A549 treated with AZD2906 at 1 μM for 4 hours (cell line): Measurements from ENCODE around the gene CATSPER1. TPM values are rescaled to one million over a fixed set of nuclear protein-coding genes. Genes with fewer than 3 reads are reported as not detected.

ENCODE experiments used
- total RNA-seq: library from RNA; stranded (reverse); fragments of 200-300 nt; extraction: Qiagen RNA extraction; gene quantifications from 5 replicates; pipeline ENCODE4 v1.2.3, GENCODE V29; 2022

Gene CATSPER1
- 1.1 to 1.5 TPM (median 1.3 TPM) in 5 replicates for total RNA-seq

DNA sequence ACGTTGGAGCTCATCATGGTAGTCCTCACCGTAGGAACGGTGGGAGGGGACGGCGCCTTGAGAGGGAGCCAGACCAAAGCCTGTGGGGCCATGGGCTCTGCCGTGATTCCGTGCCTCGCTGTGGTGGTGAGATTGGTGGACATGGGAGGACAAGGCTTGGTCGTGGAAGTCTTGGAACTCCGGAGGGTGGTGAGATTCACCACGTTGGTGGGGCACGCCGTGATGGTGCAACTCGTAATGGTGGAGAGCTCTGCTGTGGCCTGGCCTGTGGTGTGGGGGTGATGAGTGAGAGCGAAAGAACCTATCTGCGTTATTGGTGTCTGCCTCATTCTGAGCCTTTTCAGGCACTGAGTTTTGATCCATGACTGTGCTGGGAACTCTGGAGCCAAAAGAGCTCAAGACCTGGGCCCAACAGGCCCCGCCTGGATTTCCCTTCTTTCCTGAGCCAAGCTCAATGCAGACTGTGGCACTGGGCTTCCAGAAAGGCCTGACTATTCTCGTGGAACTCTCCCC is at the start of gene CATSPER1:
CATSPER1 (minus strand) TSS at position 463 of the 513 bp plus-strand sequence; CDS start at position 363, 100 bp downstream.

DNA sequence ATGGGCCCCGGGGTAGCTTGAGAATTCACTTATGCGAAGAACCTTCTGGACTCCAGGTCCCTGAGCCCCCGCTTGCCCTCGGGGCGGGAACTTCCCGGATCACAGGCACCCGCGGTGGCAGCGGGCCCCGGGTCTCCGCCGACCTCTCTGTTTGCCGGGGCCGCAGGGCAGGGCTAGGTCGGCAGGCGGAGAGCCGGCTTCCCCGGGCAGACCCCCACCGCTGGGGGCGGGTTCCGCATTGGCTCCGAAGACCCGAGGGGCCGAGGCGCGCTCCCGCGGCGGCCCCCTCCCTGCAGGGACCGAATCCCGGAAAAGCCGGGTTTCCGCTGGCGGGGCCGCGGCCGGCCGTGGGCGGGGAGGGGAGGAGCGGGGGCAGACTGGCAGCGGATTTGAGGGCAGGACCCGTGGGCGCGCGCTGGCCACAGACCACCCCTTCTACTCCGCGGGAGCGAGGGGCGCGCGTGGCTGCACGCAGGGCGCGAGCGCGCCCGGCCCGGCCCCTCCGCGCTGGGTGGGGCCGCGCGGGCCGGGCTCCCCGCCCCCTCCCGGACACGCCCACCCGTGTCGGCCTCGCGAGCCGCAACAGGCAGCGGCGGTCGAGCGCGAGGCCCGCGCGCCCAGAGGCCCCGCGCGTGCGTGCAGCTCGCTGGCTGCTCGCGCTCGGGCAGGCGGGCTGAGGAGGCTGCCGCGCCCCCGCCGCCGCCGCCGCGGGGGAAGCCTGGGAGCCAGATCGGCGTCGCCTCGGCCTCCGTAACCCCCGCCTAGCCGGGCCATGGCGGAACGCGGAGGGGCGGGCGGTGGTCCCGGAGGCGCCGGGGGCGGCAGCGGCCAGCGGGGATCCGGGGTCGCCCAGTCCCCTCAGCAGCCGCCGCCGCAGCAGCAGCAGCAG is 43.7 kb upstream of the CATSPER1 start, which contains the start of gene PACS1:
PACS1 (plus strand) TSS at position 558 of the 889 bp plus-strand sequence; CDS start at position 773, 215 bp downstream.

DNA sequence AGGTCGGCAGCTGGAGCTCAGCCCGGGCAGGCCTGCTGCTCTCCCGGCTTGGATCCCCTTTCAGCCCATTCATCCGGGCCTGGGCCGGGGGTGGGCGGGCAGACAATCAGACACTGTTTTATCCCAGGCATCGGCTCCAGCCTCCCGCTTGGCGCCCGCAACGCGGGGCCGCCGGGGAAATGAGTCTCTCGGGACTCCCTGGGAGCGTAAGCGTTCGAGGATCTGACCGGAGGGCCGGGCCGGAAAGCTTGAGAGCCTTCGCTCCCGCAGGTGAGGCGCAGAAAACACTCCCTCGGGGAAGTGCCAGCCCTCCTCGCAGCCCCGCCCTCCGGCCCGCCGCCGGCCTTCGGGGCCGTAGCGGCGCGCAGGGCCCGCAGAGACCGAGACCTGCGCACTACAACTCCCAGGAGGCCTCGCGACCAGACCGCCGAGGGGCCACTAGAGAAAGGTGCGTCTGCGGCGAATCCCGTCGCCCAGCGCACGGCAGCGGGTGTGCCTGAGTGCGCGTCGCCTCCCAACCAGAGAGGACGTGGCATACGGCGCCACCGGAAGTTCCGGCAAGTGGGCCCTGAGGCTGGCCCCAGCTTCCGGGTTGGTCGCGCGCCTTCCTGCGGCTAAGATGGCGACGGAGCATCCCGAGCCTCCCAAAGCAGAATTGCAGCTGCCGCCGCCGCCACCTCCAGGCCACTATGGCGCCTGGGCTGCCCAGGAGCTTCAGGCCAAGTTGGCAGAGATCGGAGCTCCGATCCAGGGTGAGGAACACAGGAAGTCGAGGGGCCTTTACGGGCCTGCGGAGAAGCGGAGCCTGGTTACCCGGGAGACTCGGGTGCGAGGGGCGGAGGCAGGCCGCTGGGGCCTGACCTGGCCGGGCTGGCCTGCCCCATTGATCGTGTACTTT is 25.7 kb upstream of the CATSPER1 start, which contains the start of gene SF3B2:
SF3B2 (plus strand) TSS at position 599 of the 898 bp plus-strand sequence; CDS start at position 620, 21 bp downstream.

DNA sequence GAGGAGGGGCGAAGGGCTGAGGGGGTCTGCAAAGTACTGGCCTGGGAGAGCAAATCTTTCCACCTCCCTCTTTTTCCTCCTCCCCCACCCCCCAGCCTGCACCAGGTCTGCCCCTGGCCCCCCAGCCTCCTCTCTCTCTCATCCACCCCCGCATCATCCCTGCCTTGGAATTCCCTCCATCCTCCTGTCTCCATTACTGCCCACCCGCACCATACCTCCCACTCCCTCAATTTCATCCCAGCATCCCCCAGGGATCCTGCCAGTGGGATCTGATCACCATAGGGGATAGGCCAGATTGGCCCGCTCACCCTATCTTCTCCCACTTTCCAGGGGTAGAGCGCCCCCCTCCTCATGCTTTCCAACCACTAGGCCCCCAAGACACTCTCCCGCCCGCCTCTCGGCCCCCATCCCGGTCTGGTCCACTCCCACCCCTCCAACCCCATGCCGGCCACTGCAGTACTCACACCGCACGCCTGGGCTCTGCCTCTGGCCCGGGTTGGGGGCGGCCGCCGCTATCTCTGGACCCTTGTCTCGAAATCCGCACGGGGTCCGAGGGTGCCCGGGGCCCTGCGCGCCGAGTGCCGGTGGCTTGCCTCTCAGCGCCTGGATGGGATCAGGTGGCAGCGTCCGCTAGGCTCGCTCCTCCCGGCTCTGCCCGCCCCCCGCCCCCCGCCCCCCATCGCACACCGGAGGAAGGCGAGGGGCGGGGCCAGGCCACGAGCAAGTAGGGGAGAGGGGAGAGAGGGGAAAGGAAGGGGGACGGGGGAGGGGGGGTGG is 22.5 kb upstream of the CATSPER1 start, which contains the start of gene GAL3ST3:
GAL3ST3 (minus strand) TSS at position 615 of the 777 bp plus-strand sequence. CDS start 3,746 bp downstream, outside the sequence.

DNA sequence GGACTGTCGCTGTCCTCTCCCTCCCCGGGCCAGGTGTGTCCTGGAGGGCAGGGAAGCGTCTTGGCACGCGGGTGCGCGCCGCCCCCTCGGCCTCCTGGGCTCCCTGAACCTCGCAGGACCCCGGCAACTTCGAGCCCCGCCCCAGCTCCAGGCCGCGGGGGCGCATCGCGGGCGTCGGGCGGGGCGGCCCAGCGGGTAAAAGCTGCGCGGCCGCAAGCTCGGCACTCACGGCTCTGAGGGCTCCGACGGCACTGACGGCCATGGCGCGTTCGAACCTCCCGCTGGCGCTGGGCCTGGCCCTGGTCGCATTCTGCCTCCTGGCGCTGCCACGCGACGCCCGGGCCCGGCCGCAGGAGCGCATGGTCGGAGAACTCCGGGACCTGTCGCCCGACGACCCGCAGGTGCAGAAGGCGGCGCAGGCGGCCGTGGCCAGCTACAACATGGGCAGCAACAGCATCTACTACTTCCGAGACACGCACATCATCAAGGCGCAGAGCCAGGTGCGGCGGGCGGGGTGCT is 14.4 kb downstream of the CATSPER1 start, which contains the start of gene CST6:
CST6 (plus strand) TSS at position 224 of the 519 bp plus-strand sequence; CDS start at position 261, 37 bp downstream.

DNA sequence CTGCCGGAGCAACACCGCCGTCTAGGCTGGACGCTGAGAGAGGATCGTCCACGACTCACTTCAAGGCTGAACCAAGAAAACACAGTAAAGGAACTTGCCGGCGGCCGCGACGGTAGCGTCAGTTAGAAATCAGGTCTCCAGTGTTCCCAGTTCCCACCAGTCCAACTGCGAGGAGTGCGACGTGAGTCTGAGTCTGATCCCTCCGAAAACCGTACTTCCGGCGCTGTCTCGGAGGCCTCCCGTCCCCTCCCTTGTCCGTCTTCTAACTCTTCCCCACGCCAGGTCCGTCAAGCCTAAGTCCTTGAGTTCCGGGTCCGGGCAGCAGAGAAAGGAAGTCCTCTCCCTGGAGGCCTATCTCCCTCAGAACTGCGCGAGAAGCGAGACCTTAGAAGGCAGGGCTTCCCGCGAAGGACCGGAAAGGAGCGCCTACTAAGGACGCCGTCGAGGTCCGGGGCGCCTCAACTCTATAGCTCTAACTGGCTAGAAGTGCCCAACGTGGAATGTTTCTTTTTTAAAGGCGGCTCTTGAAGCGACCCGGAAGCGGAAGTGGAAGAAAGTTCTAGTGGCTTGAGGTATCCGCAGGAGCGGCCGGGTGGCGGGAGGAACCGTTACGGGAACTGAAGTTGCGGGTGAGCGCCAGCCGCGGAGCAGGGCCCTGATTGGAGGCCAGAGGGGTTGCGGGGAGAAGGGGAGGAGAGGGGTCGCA is 24.2 kb downstream of the CATSPER1 start, which contains the start of the genes BANF1 and EIF1AD:
BANF1 (plus strand) TSS at position 562 of the 706 bp plus-strand sequence. CDS start 748 bp downstream, outside the sequence.
EIF1AD (minus strand) TSS at position 216 of the 706 bp plus-strand sequence. CDS start 1,768 bp downstream, outside the sequence.

Other genes with a start within 250 kb of the CATSPER1 start
- 9.7 to 13.2 TPM (median 12.3 TPM) in 5 replicates for gene AP5B1, start 245.5 kb downstream of the CATSPER1 start, total RNA-seq
- gene OVOL1, start 239.4 kb downstream of the CATSPER1 start, total RNA-seq, result 0.04 to 0.15 TPM (median 0.10 TPM) in 5 replicates
- 0.05 to 0.08 TPM (median 0.06 TPM) in 5 replicates for gene SNX32, start 192.5 kb downstream of the CATSPER1 start, total RNA-seq
- 1,981 to 2,375 TPM (median 2,303 TPM) in 5 replicates for gene CFL1, start 168.3 kb downstream of the CATSPER1 start, total RNA-seq
- gene MUS81, start 166.0 kb downstream of the CATSPER1 start, total RNA-seq, result 24.7 to 35.0 TPM (median 32.8 TPM) in 5 replicates
- 0.49 to 1.1 TPM (median 0.97 TPM) in 5 replicates for gene EFEMP2, start 153.7 kb downstream of the CATSPER1 start, total RNA-seq
- 0.07 to 0.11 TPM in 2 of 5 replicates, not detected in the others for gene CTSW, start 146.6 kb downstream of the CATSPER1 start, total RNA-seq
- gene FIBP, start 138.0 kb downstream of the CATSPER1 start, total RNA-seq, result 72.3 to 88.2 TPM (median 83.5 TPM) in 5 replicates
- 21.8 to 44.1 TPM (median 43.2 TPM) in 5 replicates for gene CCDC85B, start 135.8 kb downstream of the CATSPER1 start, total RNA-seq
- 97.3 to 161 TPM (median 118 TPM) in 5 replicates for gene FOSL1, start 126.1 kb downstream of the CATSPER1 start, total RNA-seq
- gene C11orf68, start 107.4 kb downstream of the CATSPER1 start, total RNA-seq, result 30.9 to 49.9 TPM (median 44.6 TPM) in 5 replicates
- 162 to 254 TPM (median 207 TPM) in 5 replicates for gene DRAP1, start 107.1 kb downstream of the CATSPER1 start, total RNA-seq
- gene TSGA10IP, start 81.0 kb downstream of the CATSPER1 start, total RNA-seq, result not detected in 5 replicates
- 40.2 to 59.5 TPM (median 54.5 TPM) in 5 replicates for gene SART1, start 64.7 kb downstream of the CATSPER1 start, total RNA-seq
- gene EIF1AD, start 24.3 kb downstream of the CATSPER1 start, total RNA-seq, result 35.6 to 48.5 TPM (median 38.7 TPM) in 5 replicates
- 374 to 488 TPM (median 470 TPM) in 5 replicates for gene BANF1, start 24.0 kb downstream of the CATSPER1 start, total RNA-seq
- gene CST6, start 14.5 kb downstream of the CATSPER1 start, total RNA-seq, result not detected in 5 replicates
- not detected in 5 replicates for gene GAL3ST3, start 22.7 kb upstream of the CATSPER1 start, total RNA-seq
- gene SF3B2, start 25.9 kb upstream of the CATSPER1 start, total RNA-seq, result 163 to 185 TPM (median 169 TPM) in 5 replicates
- gene PACS1, start 43.8 kb upstream of the CATSPER1 start, total RNA-seq, result 61.1 to 91.1 TPM (median 82.8 TPM) in 5 replicates
- 39.3 to 47.0 TPM (median 43.1 TPM) in 5 replicates for gene KLC2, start 231.2 kb upstream of the CATSPER1 start, total RNA-seq
- gene RAB1B, start 242.2 kb upstream of the CATSPER1 start, total RNA-seq, result 131 to 153 TPM (median 147 TPM) in 5 replicates